ENCODE measurements around the gene SNRPA.

Gene SNRPA

GRCh38 chr19:40797963-40798682, 47.1 kb downstream of the SNRPA start (continued):
- TF ChIP-seq ATF2 (tag by site-specific recombination; IDR thresholded peaks at IDR 0.05; ENCODE audit: low read depth) (no peak), ZNF248 (tag by site-specific recombination; IDR thresholded peaks at IDR 0.05) (no peak), ZBTB7A (tag by site-specific recombination; IDR thresholded peaks at IDR 0.05; ENCODE audit: low read depth) (no peak), KLF17 (tag by site-specific recombination; IDR thresholded peaks at IDR 0.05) (peak; percentile 22; the same call in 1 of the 2 replicates), ZBTB1 (tag by site-specific recombination; IDR thresholded peaks at IDR 0.05) (no peak), ZNF571 (tag by site-specific recombination; IDR thresholded peaks at IDR 0.05) (no peak), ZNF768 (tag by site-specific recombination; IDR thresholded peaks at IDR 0.05) (no peak; the same call in 1 of the 2 replicates), IKZF3 (tag by site-specific recombination; IDR thresholded peaks at IDR 0.05) (no peak), ZNF521 (tag by site-specific recombination; IDR thresholded peaks at IDR 0.05) (no peak), SP7 (tag by site-specific recombination; IDR thresholded peaks at IDR 0.05) (peak; percentile 72; the same call in 1 of the 2 replicates), ZNF629 (tag by site-specific recombination; IDR thresholded peaks at IDR 0.05) (no peak), ZNF580 (tag by site-specific recombination; IDR thresholded peaks at IDR 0.05) (peak; percentile 30; the same call in 1 of the 2 replicates), TSHZ1 (tag by site-specific recombination; IDR thresholded peaks at IDR 0.05; ENCODE audit: borderline replicate concordance) (no peak), GLIS2 (tag by site-specific recombination; IDR thresholded peaks at IDR 0.05) (peak; percentile 26; the same call in 1 of the 2 replicates), ZNF837 (tag by site-specific recombination; IDR thresholded peaks at IDR 0.05) (no peak), ZNF18 (tag by site-specific recombination; IDR thresholded peaks at IDR 0.05) (no peak), ZNF335 (tag by site-specific recombination; conservative IDR thresholded peaks at IDR 0.05) (peak; percentile 91), EGR2 (tag by site-specific recombination; IDR thresholded peaks at IDR 0.05; ENCODE audit: low read depth) (no peak), HOXC10 (CRISPR knock-in tag; IDR thresholded peaks at IDR 0.05) (no peak), SCRT1 (tag by site-specific recombination; IDR thresholded peaks at IDR 0.05; ENCODE audit: borderline replicate concordance) (no peak), ZNF394 (tag by site-specific recombination; IDR thresholded peaks at IDR 0.05; ENCODE audit: borderline replicate concordance) (peak; percentile 59; the same call in 1 of the 2 replicates), ZEB2 (tag by site-specific recombination; IDR thresholded peaks at IDR 0.05) (no peak; the same call in 1 of the 2 replicates), MZF1 (tag by site-specific recombination; IDR thresholded peaks at IDR 0.05; ENCODE audit: borderline replicate concordance) (peak; percentile 33; the same call in 1 of the 2 replicates), ZNF704 (tag by site-specific recombination; IDR thresholded peaks at IDR 0.05) (no peak), ZNF391 (tag by site-specific recombination; IDR thresholded peaks at IDR 0.05; ENCODE audit: borderline replicate concordance, low read depth) (no peak; the same call in 1 of the 2 replicates), ZNF473 (tag by site-specific recombination; IDR thresholded peaks at IDR 0.05) (no peak), SCRT2 (tag by site-specific recombination; IDR thresholded peaks at IDR 0.05) (no peak), REPIN1 (tag by site-specific recombination; IDR thresholded peaks at IDR 0.05; ENCODE audit: low read depth) (peak; percentile 73; the same call in 1 of the 2 replicates), ZNF560 (tag by site-specific recombination; IDR thresholded peaks at IDR 0.05; ENCODE audit: borderline replicate concordance) (no peak), ZBTB26 (tag by site-specific recombination; optimal IDR thresholded peaks at IDR 0.05) (no peak)
